H1 (cell line): ENCODE data around the gene TMCC3. TPM values are rescaled to one million over a fixed set of nuclear protein-coding genes. Genes with fewer than 3 reads are reported as not detected.

ENCODE experiments used
- CTCF ChIA-PET: fragments of 300-600 bp; sonication (Branson Sonifier 250); formaldehyde crosslinking; loops from one replicate; lab custom pipeline; 2021; ENCODE audit not compliant: partially characterized antibody; lab: Charles Lee
- POLR2A ChIA-PET: fragments of 300-600 bp; sonication (Branson Sonifier 250); formaldehyde crosslinking; loops from one replicate; lab custom pipeline; 2021; ENCODE audit warnings: inconsistent platforms; ENCODE audit not compliant: partially characterized antibody; lab: Charles Lee
- DNase-seq, 2 experiments: peaks; one replicate each; pipeline versions ENCODE4 v3.0.0 to v3.0.0-alpha.2; 2010 to 2022; ENCODE audit warnings: low spot score in 2 of 2, low read depth in 1 of 2, mixed read lengths in 1 of 2
- FAIRE-seq: peaks from 2 replicates; lab custom pipeline; 2011; peaks lifted over from hg19 to GRCh38; lab: Jason Lieb, UNC
- H2AFZ ChIP-seq: 2 replicates; pipeline ENCODE4 v1.8.1; 2012; ENCODE audit warnings: low read length, inconsistent platforms
- H2AK5ac ChIP-seq: 2 replicates; pipeline ENCODE4 v1.6.1; 2013; ENCODE audit warnings: low read depth, low read length
- H2BK120ac ChIP-seq: replicated peaks from 2 replicates; pipeline ENCODE3; 2013; ENCODE audit warnings: low read depth, low read length, inconsistent platforms
- H2BK12ac ChIP-seq: 2 replicates; pipeline ENCODE4 v1.6.1; 2013; ENCODE audit warnings: low read depth, low read length
- H2BK15ac ChIP-seq: 2 replicates; pipeline ENCODE4 v1.6.1; 2013; ENCODE audit warnings: low read length
- H2BK20ac ChIP-seq: 2 replicates; pipeline ENCODE4 v1.6.1; 2013; ENCODE audit warnings: low read length
- H2BK5ac ChIP-seq: 2 replicates; pipeline ENCODE4 v1.6.1; 2013; ENCODE audit warnings: low read depth, low read length
- H3K14ac ChIP-seq: 2 replicates; pipeline ENCODE4 v1.6.1; 2013; ENCODE audit warnings: inconsistent platforms; ENCODE audit not compliant: insufficient read length
- H3K18ac ChIP-seq: 2 replicates; pipeline ENCODE4 v1.6.1; 2013; ENCODE audit warnings: low read length; ENCODE audit errors: extremely low read depth
- H3K23ac ChIP-seq: 2 replicates; pipeline ENCODE4 v1.6.1; 2013; ENCODE audit warnings: inconsistent platforms; ENCODE audit not compliant: insufficient read length
- H3K23me2 ChIP-seq: 2 replicates; pipeline ENCODE4 v1.6.1; 2013; ENCODE audit warnings: low read depth, low read length
- H3K27ac ChIP-seq: 2 replicates; pipeline ENCODE4 v1.6.1; 2011; ENCODE audit warnings: low read depth, low read length, inconsistent platforms
- H3K27me3 ChIP-seq, 4 experiments: replicated peaks in 1 of 4; 1 replicate in 1 of 4; 2 replicates in 3 of 4; pipeline versions ENCODE4 v1.6.1 to v1.8.1; 2011 to 2013; ENCODE audit warnings: low read length in 3 of 4, mild to moderate bottlenecking in 3 of 4, inconsistent platforms in 2 of 4, mixed read lengths in 2 of 4, moderate library complexity in 1 of 4; ENCODE audit not compliant: control insufficient read depth in 3 of 4, insufficient read depth in 3 of 4; ENCODE audit errors: extremely low read depth in 1 of 4
- H3K36me3 ChIP-seq, 4 experiments: 2 replicates each; pipeline versions ENCODE4 v1.6.1 to v1.8.1; 2011 to 2013; ENCODE audit warnings: mild to moderate bottlenecking in 4 of 4, low read length in 3 of 4, moderate library complexity in 2 of 4, control low read depth in 1 of 4, inconsistent platforms in 1 of 4; ENCODE audit not compliant: insufficient read depth in 4 of 4, control insufficient read depth in 2 of 4
- H3K4ac ChIP-seq: replicated peaks from 2 replicates; pipeline ENCODE3; 2013; ENCODE audit warnings: low read length, low read depth, mixed read lengths, inconsistent platforms; ENCODE audit not compliant: insufficient read length
- H3K4me1 ChIP-seq, 4 experiments: replicated peaks in 1 of 4; 1 replicate in 1 of 4; 2 replicates in 3 of 4; pipeline versions ENCODE4 v1.6.1 to v1.8.1; 2011 to 2013; ENCODE audit warnings: low read length in 3 of 4, inconsistent platforms in 2 of 4, mixed read lengths in 1 of 4; ENCODE audit not compliant: insufficient read depth in 4 of 4, control insufficient read depth in 3 of 4
- H3K4me2 ChIP-seq, 2 experiments: 2 replicates each; pipeline versions ENCODE4 v1.6.1 to v1.8.1; 2011 to 2013; ENCODE audit warnings: low read depth in 2 of 2, low read length in 2 of 2, control low read depth in 1 of 2, inconsistent platforms in 1 of 2, mild to moderate bottlenecking in 1 of 2; ENCODE audit not compliant: insufficient read depth in 1 of 2
- H3K4me3 ChIP-seq, 4 experiments: fragments of 200-600, 300-600 bp in 1 of 4; sonication (generic), shearing (Covaris generic), sonication (Bioruptor Twin) in 1 of 4; 2 replicates each; pipeline versions ENCODE4 v1.5.1 to v1.8.1; 2011 to 2016; ENCODE audit warnings: low read length in 4 of 4, low read depth in 3 of 4, control low read depth in 2 of 4, inconsistent platforms in 2 of 4, mild to moderate bottlenecking in 2 of 4, mixed read lengths in 1 of 4, moderate library complexity in 1 of 4; ENCODE audit not compliant: insufficient read depth in 2 of 4; ENCODE audit errors: extremely low read depth in 1 of 4
- H3K56ac ChIP-seq: replicated peaks from 2 replicates; pipeline ENCODE3; 2013; ENCODE audit warnings: low read depth, mild to moderate bottlenecking, mixed read lengths, low read length, inconsistent platforms; ENCODE audit not compliant: insufficient read length
- H3K79me1 ChIP-seq: 2 replicates; pipeline ENCODE4 v1.6.1; 2013; ENCODE audit warnings: low read depth, low read length, control low read depth
- H3K79me2 ChIP-seq, 2 experiments: 2 replicates each; pipeline versions ENCODE4 v1.6.1 to v1.8.1; 2012 to 2013; ENCODE audit warnings: low read length in 2 of 2, mild to moderate bottlenecking in 2 of 2, inconsistent platforms in 1 of 2; ENCODE audit not compliant: insufficient read depth in 2 of 2, control insufficient read depth in 1 of 2
- H3K9ac ChIP-seq, 4 experiments: replicated peaks in 1 of 4; 1 replicate in 1 of 4; 2 replicates in 3 of 4; pipeline versions ENCODE4 v1.6.1 to v1.8.1; 2011 to 2013; ENCODE audit warnings: low read depth in 3 of 4, low read length in 3 of 4, control low read depth in 2 of 4, mild to moderate bottlenecking in 2 of 4, moderate library complexity in 2 of 4, inconsistent platforms in 1 of 4; ENCODE audit errors: extremely low read depth in 1 of 4
- H3K9me3 ChIP-seq, 2 experiments: 2 replicates each; pipeline versions ENCODE4 v1.6.1 to v1.8.1; 2012 to 2013; ENCODE audit warnings: mild to moderate bottlenecking in 2 of 2, moderate library complexity in 2 of 2, control low read depth in 1 of 2, inconsistent platforms in 1 of 2, low read depth in 1 of 2, low read length in 1 of 2, mixed read lengths in 1 of 2; ENCODE audit not compliant: insufficient read depth in 2 of 2
- H4K20me1 ChIP-seq, 2 experiments: replicated peaks in 1 of 2; 2 replicates each; pipeline versions ENCODE3 to v1.8.1; 2011 to 2013; ENCODE audit warnings: inconsistent platforms in 2 of 2, low read length in 2 of 2, mild to moderate bottlenecking in 1 of 2; ENCODE audit not compliant: insufficient read depth in 2 of 2, control insufficient read depth in 1 of 2
- H4K5ac ChIP-seq: 2 replicates; pipeline ENCODE4 v1.6.1; 2013; ENCODE audit warnings: low read length, low read depth, mixed read lengths, inconsistent platforms; ENCODE audit not compliant: insufficient read length
- H4K8ac ChIP-seq: 2 replicates; pipeline ENCODE4 v1.8.0; 2013; ENCODE audit warnings: mild to moderate bottlenecking, moderate library complexity, low read length, inconsistent platforms; ENCODE audit not compliant: insufficient read depth; ENCODE audit errors: extremely low read depth
- H4K91ac ChIP-seq: replicated peaks from 2 replicates; pipeline ENCODE3; 2013; ENCODE audit warnings: low read length, mixed read lengths, inconsistent platforms; ENCODE audit not compliant: insufficient read length
- ATF3 ChIP-seq: IDR thresholded peaks from 2 replicates; pipeline ENCODE4 v1.6.1; 2011; ENCODE audit warnings: low read depth, mild to moderate bottlenecking, low read length; ENCODE audit not compliant: insufficient read depth
- CHD1 ChIP-seq: IDR thresholded peaks from 2 replicates; pipeline ENCODE4 v1.6.1; 2012; ENCODE audit warnings: low read depth, low read length, improper control_type of control experiment
- CTCF ChIP-seq, 3 experiments: IDR thresholded peaks; 1 replicate in 2 of 3; 2 replicates in 1 of 3; pipeline versions ENCODE4 v1.5.1 to v1.6.1; 2011; ENCODE audit warnings: low read length in 3 of 3, mild to moderate bottlenecking in 3 of 3, inconsistent platforms in 2 of 3, low read depth in 1 of 3, moderate library complexity in 1 of 3; ENCODE audit not compliant: insufficient read depth in 1 of 3; ENCODE audit errors: control extremely low read depth in 1 of 3
- EZH2 ChIP-seq: fragments of 200-600 bp; sonication (generic); IDR thresholded peaks from 2 replicates; pipeline ENCODE4 v1.7.1; 2012; ENCODE audit warnings: low read depth, mild to moderate bottlenecking, moderate library complexity, low read length, inconsistent platforms; ENCODE audit not compliant: severe bottlenecking
- RNF2 ChIP-seq: fragments of 200-900, 300-1000 bp; sonication (generic); IDR thresholded peaks from 2 replicates; pipeline ENCODE4 v1.7.1; 2016; ENCODE audit warnings: borderline replicate concordance, low read depth, mild to moderate bottlenecking, antibody characterized with exemption, low read length; ENCODE audit not compliant: poor library complexity, severe bottlenecking; ENCODE audit errors: missing control alignments
- SAP30 ChIP-seq: fragments of 300-600 bp; sonication (generic); IDR thresholded peaks from 2 replicates; pipeline ENCODE4 v1.7.1; 2012; ENCODE audit warnings: low read length, moderate library complexity, mild to moderate bottlenecking, inconsistent platforms; ENCODE audit not compliant: insufficient read depth, insufficient replicate concordance
- SIN3A ChIP-seq, 2 experiments: IDR thresholded peaks in 1 of 2; conservative IDR thresholded peaks in 1 of 2; 2 replicates each; pipeline ENCODE4 v1.6.1; 2011 to 2012; ENCODE audit warnings: low read length in 2 of 2, improper control_type of control experiment in 1 of 2, low read depth in 1 of 2, mild to moderate bottlenecking in 1 of 2
- TEAD4 ChIP-seq: IDR thresholded peaks from 2 replicates; pipeline ENCODE4 v1.6.1; 2012; ENCODE audit warnings: low read depth, low read length, inconsistent platforms, mixed read lengths
- WGBS, 2 experiments: shearing (Covaris generic) in 1 of 2; methylation state at CpG; one replicate each; pipeline versions ENCODE4 v1.1.6 to v1.1.7; 2013 to 2015; ENCODE audit warnings: low lambda C conversion rate in 2 of 2, mixed read lengths in 2 of 2, inconsistent platforms in 1 of 2, low coverage in 1 of 2, missing lambda C conversion rate in 1 of 2; ENCODE audit not compliant: insufficient replicate concordance in 2 of 2, insufficient coverage in 1 of 2, insufficient read length in 1 of 2; ENCODE audit errors: extremely low coverage in 1 of 2, missing lambda C conversion rate in 1 of 2; 5-methylcytosine and 5-hydroxymethylcytosine counted together
- polyA plus RNA-seq, 7 experiments: library from polyadenylated mRNA; depleted of rRNA in 3 of 7; stranded (reverse) in 5 of 7; unstranded in 2 of 7; fragments of >200 nt in 5 of 7; fragments of 200-250 nt in 2 of 7; gene quantifications; 1 replicate in 5 of 7; 2 replicates in 1 of 7; 4 replicates in 1 of 7; pipeline versions ENCODE4 v1.2.1 to v1.2.3, GENCODE V29; 2011 to 2013; ENCODE audit warnings: missing spikeins in 2 of 7, mixed read lengths in 2 of 7
- total RNA-seq: library from RNA; stranded (reverse); fragmentation: NEBNext Ultra II Directional; extraction: Animal tissue kit (Norgen Biotek cat#: 25700); gene quantifications from 2 replicates; pipeline ENCODE4 v1.2.1, GENCODE V29; 2021
- TF ChIP-seq, protein P1 (sequence below): IDR thresholded peaks from 2 replicates; pipeline ENCODE4 v1.6.1; 2012; ENCODE audit warnings: inconsistent platforms

Gene TMCC3
- total and polyA plus RNA-seq, 2 of the 8 experiments (the other 6 are each of a cell fraction or from before 2014, with no cell fraction given), result 1.7 to 4.1 TPM

- Histone ChIP-seq H2BK20ac (no peak overlapping the region), H3K18ac (no peak overlapping the region), H3K9me3 (no peaks in the 10 kb centered on the region), H2AFZ (no peak overlapping the region), H2AK5ac (no peak overlapping the region), H3K79me1 (no peaks in the 10 kb centered on the region), H2BK120ac (no peak overlapping the region), H3K79me2 (no peaks in the 10 kb centered on the region), H3K14ac (no peak overlapping the region), H3K23ac (no peak overlapping the region), H3K4me3 (no peak overlapping the region), H3K27ac (no peak overlapping the region), H2BK15ac (no peak overlapping the region), H3K36me3 (no peaks in the 10 kb centered on the region), H2BK12ac (no peak overlapping the region), H4K91ac (no peak overlapping the region), H3K23me2 (no peaks in the 10 kb centered on the region), H2BK5ac (no peak overlapping the region), H3K4me2 (no peak overlapping the region), H4K5ac (no peak overlapping the region), H3K4me1 (peaks cover 0 to 2% (median 0%) of the 10 kb centered on the region in 4 experiments; a peak in 2 of 7 replicates), H3K27me3 (no peaks in the 10 kb centered on the region), H3K56ac (no peak overlapping the region), H4K8ac (no peak overlapping the region), H3K9ac (no peak overlapping the region), H3K4ac (no peak overlapping the region), H4K20me1 (no peaks in the 10 kb centered on the region)
- CTCF ChIA-PET, result interaction anchor here (0.7 to 11.7 kb wide), 11 partner anchors 10 to 407 kb away, joined by 3 to 80 read pairs (median 5); no protein-coding TSS in a partner anchor
- DNase-seq (no peak), FAIRE-seq (no peak)
- POLR2A ChIA-PET, result no interaction called here
- 94% methylated on average over 6 of the region's 6 CpGs; no CpG with 5 or more reads in 1 of the 2 experiments for WGBS, 2 experiments
- no peak for TF ChIP-seq SIN3A (conservative IDR thresholded peaks at IDR 0.05 in 1 of 2, IDR thresholded peaks at IDR 0.05 in 1 of 2; ENCODE audit: low read depth in 1 of 2, low read length in 2 of 2)
- no peak for TF ChIP-seq EZH2
- no peak for TF ChIP-seq TEAD4
- TF ChIP-seq, protein P1, sequence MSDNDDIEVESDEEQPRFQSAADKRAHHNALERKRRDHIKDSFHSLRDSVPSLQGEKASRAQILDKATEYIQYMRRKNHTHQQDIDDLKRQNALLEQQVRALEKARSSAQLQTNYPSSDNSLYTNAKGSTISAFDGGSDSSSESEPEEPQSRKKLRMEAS, result no peak
- no peak for TF ChIP-seq CTCF (IDR thresholded peaks at IDR 0.05; ENCODE audit: control extremely low read depth in 1 of 3, insufficient read depth in 1 of 3, low read depth in 1 of 3, low read length in 3 of 3)
- no peak for TF ChIP-seq ATF3
- no peak for TF ChIP-seq CHD1
- TF ChIP-seq SAP30, result no peak
- no peak for TF ChIP-seq RNF2
Observed at GRCh38 chr12:94531196-94531720, 119.1 kb downstream of the TMCC3 start.
